ENCODE measurements around the gene MRPS10. TPM values are rescaled to one million over a fixed set of nuclear protein-coding genes. Genes with fewer than 3 reads are reported as not detected.

The MRPS10 gene
- 10 to 100 TPM; 38.6 to 40.3 TPM for total RNA-seq

GRCh38 chr6:42217519-42218367 lies at the start of gene MRPS10:
Gene MRPS10, minus strand, starts transcription at chr6:42217861. Its CDS starts 12 bp downstream, at chr6:42217849.
- Mint-ChIP-seq H3K36me3 (peaks cover 9% of the 10 kb centered on the region), H3K27ac (peak within 1 kb of the TSS; percentile 94), H3K27me3 (no peaks in the 10 kb centered on the region), H3K4me1 (ENCODE audit: low read depth) (peaks cover 39% of the 10 kb centered on the region), H3K9me3 (no peaks in the 10 kb centered on the region), H3K4me3 (peak within 1 kb of the TSS; percentile 99)
- DNase-seq = peak; percentile 95
- POLR2A ChIA-PET = interaction anchor here (0.6 to 0.7 kb wide), 3 partner anchors 224 to 429 kb away, joined by 3 to 4 read pairs (median 3); no protein-coding TSS in a partner anchor
- CTCF ChIA-PET = interaction anchor here (0.7 to 2.0 kb wide), 8 partner anchors 113 to 430 kb away, joined by 3 to 18 read pairs (median 4); partner anchors contain the start of genes BYSL, MED20, TOMM6 and UBR2
- intact Hi-C loops (cut with micrococcal nuclease) = loop anchor here (1.0 to 5.0 kb wide), 4 partner anchors 295 to 435 kb away; partner anchors contain the start of genes BYSL, MED20 and PRICKLE4

GRCh38 chr6:42266538-42266937 lies 48.9 kb upstream of the MRPS10 start:
- CTCF ChIA-PET = interaction anchor here (10.6 kb wide), 1 partner anchor 280 kb away, joined by 120 read pairs; no protein-coding TSS in a partner anchor
- intact Hi-C loops (cut with micrococcal nuclease) = no loop called here

GRCh38 chr6:42264852-42265390 lies 47.3 kb upstream of the MRPS10 start:
- CTCF ChIA-PET = interaction anchor here (2.0 to 10.6 kb wide), 2 partner anchors 267 to 282 kb away, joined by 8 to 120 read pairs; no protein-coding TSS in a partner anchor
- Mint-ChIP-seq H3K4me1 (ENCODE audit: low read depth) (peaks cover 4% of the 10 kb centered on the region), H3K27me3 (no peaks in the 10 kb centered on the region), H3K9me3 (no peaks in the 10 kb centered on the region), H3K4me3 (no peak overlapping the region), H3K36me3 (peaks cover 17% of the 10 kb centered on the region), H3K27ac (no peak overlapping the region)
- POLR2A ChIA-PET = no interaction called here
- intact Hi-C loops (cut with micrococcal nuclease) = loop anchor here (5.0 kb wide), 1 partner anchor 267 kb away; no protein-coding TSS in a partner anchor
- no peak for DNase-seq

More at GRCh38 chr6:42266538-42266937, 48.9 kb upstream of the MRPS10 start:
- POLR2A ChIA-PET = no interaction called here
- no peak for DNase-seq
- H3K36me3 Mint-ChIP-seq = peaks cover 17% of the 10 kb centered on the region
- peaks cover 4% of the 10 kb centered on the region for H3K4me1 Mint-ChIP-seq (ENCODE audit: low read depth)
- H3K9me3 Mint-ChIP-seq = no peaks in the 10 kb centered on the region
- H3K27me3 Mint-ChIP-seq = no peaks in the 10 kb centered on the region
- no peak overlapping the region for H3K4me3 Mint-ChIP-seq
- no peak overlapping the region for H3K27ac Mint-ChIP-seq

GRCh38 chr6:42264162-42264851 lies 46.6 kb upstream of the MRPS10 start:
- H3K4me3 Mint-ChIP-seq = no peak overlapping the region
- no peaks in the 10 kb centered on the region for H3K4me1 Mint-ChIP-seq (ENCODE audit: low read depth)
- H3K27me3 Mint-ChIP-seq = no peaks in the 10 kb centered on the region
- H3K9me3 Mint-ChIP-seq = no peaks in the 10 kb centered on the region
- no peak for DNase-seq
- H3K27ac Mint-ChIP-seq = no peak overlapping the region
- intact Hi-C loops (cut with micrococcal nuclease) = loop anchor here (5.0 kb wide), 1 partner anchor 268 kb away; no protein-coding TSS in a partner anchor
- ChIA-PET CTCF (interaction anchor here (2.0 to 10.6 kb wide), 3 partner anchors 17 to 282 kb away, joined by 7 to 120 read pairs (median 8); no protein-coding TSS in a partner anchor), POLR2A (no interaction called here)
- H3K36me3 Mint-ChIP-seq = peaks cover 15% of the 10 kb centered on the region

- Mint-ChIP-seq H3K27ac (no peak overlapping the region), H3K4me1 (ENCODE audit: low read depth) (no peaks in the 10 kb centered on the region), H3K36me3 (peaks cover 10% of the 10 kb centered on the region), H3K9me3 (no peaks in the 10 kb centered on the region), H3K27me3 (no peaks in the 10 kb centered on the region), H3K4me3 (no peak overlapping the region)
- POLR2A ChIA-PET = interaction anchor here (1.4 kb wide), 1 partner anchor 26 kb away, joined by 3 read pairs; no protein-coding TSS in a partner anchor
- intact Hi-C loops (cut with micrococcal nuclease) = loop anchor here (5.0 kb wide), 1 partner anchor 269 kb away; no protein-coding TSS in a partner anchor
- DNase-seq = no peak
- CTCF ChIA-PET = interaction anchor here (0.9 to 10.6 kb wide), 5 partner anchors 18 to 284 kb away, joined by 3 to 120 read pairs (median 7); no protein-coding TSS in a partner anchor
Measured at GRCh38 chr6:42263165-42263728, 45.6 kb upstream of the MRPS10 start.

GRCh38 chr6:42260972-42261371 lies 43.3 kb upstream of the MRPS10 start:
- H3K4me3 Mint-ChIP-seq = no peak overlapping the region
- H3K4me1 Mint-ChIP-seq (ENCODE audit: low read depth) = no peaks in the 10 kb centered on the region
- H3K27ac Mint-ChIP-seq = no peak overlapping the region
- ChIA-PET POLR2A (no interaction called here), CTCF (interaction anchor here (0.6 to 10.6 kb wide), 13 partner anchors 9 to 304 kb away, joined by 3 to 120 read pairs (median 3); partner anchors contain the start of gene UBR2)
- peaks cover 20% of the 10 kb centered on the region for H3K36me3 Mint-ChIP-seq
- DNase-seq = peak; percentile 38
- H3K9me3 Mint-ChIP-seq = no peaks in the 10 kb centered on the region
- H3K27me3 Mint-ChIP-seq = no peaks in the 10 kb centered on the region
- intact Hi-C loops (cut with micrococcal nuclease) = loop anchor here (2.0 to 5.0 kb wide), 2 partner anchors 271 to 288 kb away; no protein-coding TSS in a partner anchor

- DNase-seq = no peak
- Mint-ChIP-seq H3K36me3 (peaks cover 25% of the 10 kb centered on the region), H3K27me3 (no peaks in the 10 kb centered on the region), H3K4me1 (ENCODE audit: low read depth) (peaks cover 3% of the 10 kb centered on the region), H3K9me3 (no peaks in the 10 kb centered on the region), H3K27ac (no peak overlapping the region), H3K4me3 (no peak overlapping the region)
- ChIA-PET POLR2A (interaction anchor here (0.5 kb wide), 1 partner anchor 162 kb away, joined by 5 read pairs; no protein-coding TSS in a partner anchor), CTCF (interaction anchor here (0.6 to 10.6 kb wide), 5 partner anchors 98 to 304 kb away, joined by 3 to 120 read pairs (median 5); no protein-coding TSS in a partner anchor)
- intact Hi-C loops (cut with micrococcal nuclease) = loop anchor here (2.0 to 5.0 kb wide), 2 partner anchors 272 to 288 kb away; no protein-coding TSS in a partner anchor
Measured at GRCh38 chr6:42260396-42260888, 42.8 kb upstream of the MRPS10 start.

GRCh38 chr6:42259841-42260395 lies 42.3 kb upstream of the MRPS10 start:
- Mint-ChIP-seq H3K27ac (no peak overlapping the region), H3K27me3 (no peaks in the 10 kb centered on the region), H3K9me3 (no peaks in the 10 kb centered on the region), H3K4me3 (no peak overlapping the region), H3K36me3 (peaks cover 27% of the 10 kb centered on the region), H3K4me1 (ENCODE audit: low read depth) (peaks cover 9% of the 10 kb centered on the region)
- DNase-seq = no peak
- ChIA-PET CTCF (interaction anchor here (0.6 to 10.6 kb wide), 5 partner anchors 99 to 305 kb away, joined by 3 to 120 read pairs (median 5); no protein-coding TSS in a partner anchor), POLR2A (interaction anchor here (0.5 kb wide), 1 partner anchor 163 kb away, joined by 5 read pairs; no protein-coding TSS in a partner anchor)
- intact Hi-C loops (cut with micrococcal nuclease) = loop anchor here (2.0 to 5.0 kb wide), 2 partner anchors 272 to 289 kb away; no protein-coding TSS in a partner anchor

GRCh38 chr6:42259286-42259685 lies 41.6 kb upstream of the MRPS10 start:
- Mint-ChIP-seq H3K36me3 (peaks cover 31% of the 10 kb centered on the region), H3K4me1 (ENCODE audit: low read depth) (peaks cover 14% of the 10 kb centered on the region), H3K9me3 (no peaks in the 10 kb centered on the region), H3K27me3 (no peaks in the 10 kb centered on the region), H3K27ac (no peak overlapping the region), H3K4me3 (no peak overlapping the region)
- ChIA-PET POLR2A (no interaction called here), CTCF (interaction anchor here (0.5 to 10.6 kb wide), 3 partner anchors 200 to 287 kb away, joined by 3 to 120 read pairs (median 34); no protein-coding TSS in a partner anchor)
- intact Hi-C loops (cut with micrococcal nuclease) = no loop called here
- DNase-seq = no peak

- CTCF ChIA-PET = interaction anchor here (1.0 kb wide), 1 partner anchor 290 kb away, joined by 4 read pairs; no protein-coding TSS in a partner anchor
- Mint-ChIP-seq H3K4me1 (ENCODE audit: low read depth) (peaks cover 14% of the 10 kb centered on the region), H3K4me3 (no peak overlapping the region), H3K27ac (no peak overlapping the region), H3K9me3 (no peaks in the 10 kb centered on the region), H3K27me3 (no peaks in the 10 kb centered on the region), H3K36me3 (peaks cover 36% of the 10 kb centered on the region)
- no peak for DNase-seq
- intact Hi-C loops (cut with micrococcal nuclease) = no loop called here
- POLR2A ChIA-PET = no interaction called here
Measured at GRCh38 chr6:42257614-42258013, 40.0 kb upstream of the MRPS10 start.
